NCI-H2227 treated with DMSO at 0.1 percent for 48 hours (cell line): ENCODE results near the gene MED29.

ENCODE experiments used
- DNase-seq: peaks from one replicate; lab custom pipeline; 2025; lab: John Stamatoyannopoulos, UW

Gene MED29

DNA sequence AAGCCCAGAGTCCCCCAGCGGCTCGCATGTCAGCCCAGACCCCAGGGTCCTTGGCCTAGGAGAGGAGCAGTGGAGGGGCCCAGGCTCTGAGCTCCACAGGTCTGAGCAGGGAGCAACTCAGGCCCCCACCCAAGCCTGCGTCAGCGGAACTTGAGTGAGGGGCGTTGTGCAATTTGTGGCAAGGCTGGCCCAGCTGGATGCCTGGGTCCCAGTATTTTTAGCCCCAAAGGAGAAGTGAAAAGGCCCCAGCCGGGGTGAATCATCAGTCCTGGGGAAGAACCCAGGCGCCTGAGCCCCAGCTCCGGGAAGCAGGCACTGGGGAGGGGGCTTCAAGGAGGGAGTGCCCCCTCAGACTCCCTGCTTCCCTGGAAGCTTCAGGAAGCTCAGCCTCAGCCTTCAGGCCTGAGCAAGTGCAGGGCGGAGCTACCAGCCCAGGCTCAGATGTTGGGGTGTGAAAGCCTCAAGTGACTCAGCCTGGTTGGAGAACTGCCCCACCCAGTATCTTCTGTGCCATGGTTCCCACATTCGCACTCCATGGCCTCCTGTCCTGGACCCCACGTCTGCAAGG is 7.2 kb downstream of the MED29 start:
- DNase-seq: no peak

DNA sequence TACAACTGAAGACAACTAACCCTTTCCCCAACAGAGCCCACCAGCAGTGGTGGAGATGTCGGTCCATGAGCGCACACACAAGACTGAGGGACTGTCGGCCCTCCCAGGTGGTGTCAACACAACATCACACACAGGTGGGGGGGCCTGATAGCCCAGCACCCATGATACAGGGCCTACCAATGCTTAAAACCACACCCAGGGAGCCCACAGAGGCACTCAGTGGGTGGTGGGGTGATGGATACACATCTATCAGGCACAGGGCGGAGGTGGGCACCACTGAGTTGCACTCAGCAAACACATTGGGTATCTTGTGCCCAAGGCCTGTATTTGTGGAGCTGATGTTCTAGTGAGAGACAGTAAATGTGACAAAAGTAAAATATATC is 8.5 kb downstream of the MED29 start:
- DNase-seq: no peak

DNA sequence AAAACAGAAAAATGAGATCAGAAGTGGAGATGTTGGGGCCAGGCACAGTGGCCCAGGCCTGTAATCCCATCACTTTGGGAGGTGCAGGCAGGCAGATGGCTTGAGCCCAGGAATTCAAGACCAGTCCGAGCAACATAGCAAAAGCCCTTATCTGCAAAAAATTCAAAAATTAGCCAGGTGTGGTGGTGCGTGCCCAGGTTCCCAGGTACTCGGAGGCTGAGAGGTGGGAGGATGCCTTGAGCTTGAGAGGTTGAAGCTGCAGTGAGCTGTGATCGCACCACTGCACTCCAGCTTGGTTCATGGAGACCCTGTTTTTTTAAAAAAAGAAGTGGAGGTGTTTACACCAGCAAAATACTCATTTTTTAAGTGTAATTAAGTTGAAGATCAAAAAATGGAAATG is 8.9 kb downstream of the MED29 start:
- DNase-seq: no peak

DNA sequence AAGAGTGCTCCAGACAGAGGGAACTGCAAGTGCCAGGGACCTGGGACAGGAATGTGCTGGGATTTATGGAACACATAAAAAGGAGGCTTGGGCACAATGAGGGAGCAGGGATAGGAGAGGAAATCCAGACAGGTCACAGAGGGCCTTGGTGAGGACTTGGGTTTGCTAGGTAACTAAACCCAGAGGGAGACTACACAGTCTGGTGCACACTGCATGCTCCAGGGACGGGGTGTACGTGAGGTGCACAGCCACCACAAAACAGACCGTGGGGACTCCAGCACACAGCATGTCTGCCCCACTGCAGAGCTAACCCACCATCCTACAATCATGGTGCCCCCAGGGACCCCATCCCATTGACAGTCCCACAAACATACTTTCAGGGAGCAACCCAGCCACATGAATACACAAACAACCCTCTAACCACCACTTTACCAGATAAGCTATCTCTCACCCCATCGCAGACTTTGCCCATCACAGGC is 9.9 kb downstream of the MED29 start:
- no peak for DNase-seq

DNA sequence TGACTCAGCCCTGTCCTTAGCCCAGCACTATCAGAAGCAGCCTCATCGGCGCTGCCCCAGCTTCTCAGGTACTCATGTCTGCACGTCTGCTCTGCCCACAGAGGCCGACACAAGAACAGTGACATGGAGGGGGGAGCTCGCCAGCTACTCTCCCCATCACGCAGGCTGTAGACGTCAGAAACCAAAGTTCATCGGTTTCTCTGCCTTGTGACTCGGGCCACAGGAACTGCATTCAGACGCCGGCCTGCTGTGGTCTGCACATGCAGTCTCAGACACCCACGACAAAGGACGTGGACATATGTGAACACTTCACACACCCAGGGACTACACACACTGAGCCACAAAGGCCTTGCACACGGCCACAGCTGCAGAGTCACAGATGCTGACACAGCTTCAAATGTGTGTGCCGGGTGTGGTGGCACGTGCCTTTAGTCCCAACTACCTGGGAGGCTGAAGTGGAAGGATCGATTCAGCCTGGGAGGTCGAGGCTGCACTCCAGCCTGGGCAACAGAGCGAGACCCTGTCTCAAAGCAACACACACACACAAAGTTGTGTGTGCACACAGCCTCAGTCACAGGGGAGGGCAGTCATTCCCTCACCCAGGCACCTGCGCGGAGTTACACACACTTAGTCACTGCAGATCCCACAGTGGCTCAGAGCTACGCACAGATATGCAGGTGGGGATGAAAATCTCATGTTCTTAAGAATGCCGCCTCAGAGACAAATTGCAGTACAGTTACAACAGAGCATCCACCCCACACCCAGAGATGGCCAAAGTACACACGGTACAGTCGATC is 10.6 kb downstream of the MED29 start:
- no peak for DNase-seq

DNA sequence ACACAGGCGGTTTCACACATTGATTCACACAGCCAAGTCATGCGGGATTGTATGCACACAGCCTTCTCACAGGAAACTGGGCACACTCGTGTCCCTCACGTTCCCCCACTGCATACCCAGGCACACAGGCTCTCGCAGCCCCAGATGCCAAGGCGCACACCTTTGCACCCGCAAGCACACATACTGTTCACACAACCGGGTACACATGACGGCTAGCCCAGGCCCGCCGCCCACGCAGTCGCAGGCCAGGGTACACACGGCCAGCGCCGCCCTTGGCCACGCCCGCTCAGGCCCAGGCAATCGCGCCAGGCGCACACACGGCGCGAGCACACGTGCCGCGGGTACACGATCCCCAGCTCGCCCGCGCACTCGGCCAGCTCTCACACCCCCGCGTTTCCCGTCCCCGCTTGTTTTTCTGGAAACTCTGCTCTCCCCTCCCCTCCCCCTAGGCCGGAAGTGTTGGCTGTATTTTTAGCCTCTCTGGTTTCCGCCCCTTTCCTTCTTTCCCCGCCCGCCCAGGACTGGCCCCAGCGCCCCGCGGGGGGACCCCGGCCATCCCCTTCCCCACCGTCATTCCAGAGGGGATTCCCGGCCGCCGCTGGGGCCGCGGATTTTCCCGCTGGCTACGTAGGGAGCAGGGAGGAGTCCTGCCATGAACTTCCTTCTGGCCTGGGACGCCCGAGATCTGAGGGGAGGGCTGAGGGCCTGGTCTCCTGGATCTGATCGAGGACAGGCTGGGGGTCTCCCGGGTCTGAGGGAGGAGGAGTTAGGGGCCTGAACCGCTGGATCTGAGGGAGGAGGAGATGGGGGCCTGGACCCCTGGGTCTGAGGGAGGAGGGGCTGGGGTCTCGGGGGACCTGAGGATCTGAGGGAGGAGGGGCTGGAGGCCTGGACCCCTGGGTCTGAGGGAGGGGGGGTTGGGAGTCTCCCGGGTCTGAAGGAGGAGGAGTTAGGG is 11.4 kb downstream of the MED29 start:
- peak; percentile 97 for DNase-seq

DNA sequence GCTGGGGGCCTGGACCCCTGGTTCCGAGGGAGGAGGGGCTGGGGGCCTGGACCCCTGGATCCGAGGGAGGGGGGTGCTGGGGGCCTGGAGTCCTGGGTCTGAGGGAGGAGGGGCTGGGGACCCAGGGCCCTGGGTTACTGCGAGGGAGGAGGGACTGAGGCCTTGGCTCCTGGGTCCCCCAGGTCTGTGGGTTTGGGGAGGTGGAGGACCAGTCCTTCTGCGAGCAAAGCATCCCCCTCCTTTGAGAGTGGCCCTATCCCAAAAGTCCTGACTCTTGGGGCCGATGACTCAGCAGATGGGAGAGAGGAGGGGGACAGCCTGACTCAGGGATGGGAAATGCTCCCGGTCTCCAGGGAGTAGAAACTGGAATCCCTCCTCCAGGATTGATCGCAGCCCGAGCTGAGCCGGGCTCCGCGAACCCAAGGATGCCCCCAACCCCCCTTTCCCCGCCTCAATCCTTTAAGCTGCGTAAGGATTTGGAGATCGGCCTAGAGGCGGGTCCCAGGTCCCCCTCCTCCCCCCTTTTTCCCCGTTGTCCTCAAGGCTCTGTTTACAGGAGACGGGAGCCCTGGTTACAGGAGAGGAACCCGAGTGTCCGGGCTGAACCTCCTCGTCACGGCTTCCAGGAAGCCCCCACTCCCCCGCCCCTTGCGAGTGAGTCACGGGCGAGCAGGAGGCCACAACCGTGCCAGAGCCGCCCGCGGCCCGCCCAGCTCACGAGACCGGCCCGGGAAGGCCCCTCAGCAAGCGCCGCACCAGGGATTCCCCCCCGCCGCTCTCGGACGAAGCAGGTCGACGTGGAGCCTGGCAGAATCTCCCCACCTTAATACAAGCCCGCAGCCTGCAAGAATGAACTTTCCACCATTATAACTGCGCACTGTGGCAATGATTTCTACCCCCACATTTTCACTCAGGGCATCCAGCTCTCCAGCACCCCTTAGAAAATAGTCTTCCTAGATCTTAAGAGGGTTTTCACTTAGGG is 12.4 kb downstream of the MED29 start:
- DNase-seq: peak; percentile 89

DNA sequence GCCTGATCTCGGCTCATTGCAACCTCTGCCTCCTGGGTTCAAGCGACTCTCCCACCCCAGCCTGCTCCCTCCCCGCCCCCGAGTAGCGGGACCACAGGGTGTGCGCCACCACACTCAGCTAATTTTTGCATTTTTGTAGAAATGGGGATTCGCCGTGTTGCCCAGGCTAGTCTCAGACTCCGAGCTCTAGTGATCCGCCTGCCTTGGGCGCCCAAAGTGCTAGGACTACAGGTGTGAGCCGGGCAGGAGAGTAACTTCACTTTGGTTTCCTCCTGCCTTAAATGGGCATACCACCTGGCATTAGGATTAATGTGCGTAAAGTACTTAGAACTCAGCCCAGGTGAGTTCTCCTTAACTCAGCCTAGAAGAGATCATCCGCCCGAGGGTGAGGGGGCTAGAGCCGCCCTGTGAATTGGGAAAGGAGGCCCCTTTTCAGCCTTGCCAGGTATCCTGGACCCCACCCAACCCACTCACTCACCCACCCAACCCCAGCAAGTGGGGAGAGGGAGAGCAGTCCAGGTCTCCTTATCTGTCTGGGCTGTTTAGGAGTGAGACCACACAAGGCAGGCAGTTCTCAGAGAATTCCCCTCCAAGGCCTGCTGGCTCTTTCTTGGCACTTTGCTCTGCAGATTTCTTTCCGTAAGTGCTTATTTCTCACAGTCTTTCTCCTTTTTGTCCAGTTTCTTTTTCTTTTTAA is 14.2 kb downstream of the MED29 start:
- DNase-seq: no peak

DNA sequence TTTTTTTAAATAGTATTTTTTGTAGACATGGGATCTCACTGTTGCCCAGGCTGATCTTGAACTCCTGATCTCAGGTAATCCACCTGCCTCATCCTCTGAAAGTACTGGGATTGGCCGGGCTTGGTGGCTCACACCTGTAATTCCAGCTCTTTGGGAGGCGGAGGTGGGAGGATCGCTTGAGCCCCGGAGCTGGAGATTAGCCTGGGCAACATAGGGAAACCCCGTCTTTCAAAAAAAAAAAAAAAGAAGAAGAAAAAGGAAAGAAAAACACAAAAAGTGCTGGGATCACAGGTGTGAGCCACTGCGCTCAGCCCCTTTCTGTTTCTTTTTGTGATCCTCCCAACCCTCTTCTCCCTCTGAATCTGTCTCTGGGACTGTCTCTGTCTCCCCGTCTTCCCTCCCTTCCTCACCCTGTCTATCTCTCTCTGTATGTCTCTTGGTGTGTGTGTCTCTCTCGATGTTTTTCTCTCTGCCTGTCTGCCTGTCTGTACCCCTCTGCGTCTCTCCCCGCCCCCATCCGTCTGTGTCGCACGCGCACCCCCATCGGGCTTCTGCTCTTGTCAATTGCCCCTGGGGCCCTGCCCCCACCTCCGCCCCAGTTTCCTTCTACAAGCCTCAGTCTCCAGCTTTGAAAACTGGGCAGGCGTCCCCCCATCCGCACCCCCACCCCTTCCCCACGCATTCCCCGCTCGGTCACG is 14.9 kb downstream of the MED29 start:
- peak; percentile 98 for DNase-seq

DNA sequence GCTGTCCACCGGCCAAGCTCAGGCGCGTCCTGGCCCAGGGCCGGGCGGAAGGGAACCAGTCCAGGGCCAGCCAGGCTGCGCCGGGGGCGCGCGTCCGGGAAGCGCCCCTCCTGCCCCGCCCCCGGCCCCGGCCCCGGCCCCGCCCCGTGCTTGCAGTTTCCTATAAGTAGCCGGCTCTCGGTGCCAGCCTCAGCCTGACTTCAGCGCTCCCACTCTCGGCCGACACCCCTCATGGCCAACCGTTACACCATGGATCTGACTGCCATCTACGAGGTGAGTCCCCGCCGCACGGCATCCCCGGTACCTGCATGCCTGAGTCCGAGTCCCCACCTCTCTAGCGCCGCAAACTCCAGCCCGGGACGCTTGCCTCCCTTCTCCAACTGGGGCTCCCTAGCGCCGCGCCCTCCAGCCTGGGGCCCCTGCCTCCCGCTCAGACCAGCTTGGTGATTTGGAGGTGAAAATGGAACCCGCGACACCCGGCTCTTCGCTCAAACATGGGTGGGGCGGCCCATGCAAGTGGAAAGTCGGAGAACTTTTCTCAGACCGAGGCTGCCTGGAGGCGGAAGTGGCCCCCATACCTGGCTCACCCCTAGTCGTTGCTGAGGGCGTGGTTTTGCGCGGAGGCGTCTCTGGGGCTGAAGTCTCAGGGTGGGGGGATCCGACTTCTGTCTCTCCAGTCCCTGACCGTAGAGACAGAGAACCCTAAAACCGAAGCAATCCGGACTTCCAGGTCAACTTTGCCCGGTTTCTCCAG is 15.7 kb downstream of the MED29 start, which contains the start of gene ZFP36:
TSS of gene ZFP36 (plus strand) at position 192 of the 754 bp plus-strand sequence. CDS start at position 250, 58 bp downstream.
- peak; percentile 98 for DNase-seq

DNA sequence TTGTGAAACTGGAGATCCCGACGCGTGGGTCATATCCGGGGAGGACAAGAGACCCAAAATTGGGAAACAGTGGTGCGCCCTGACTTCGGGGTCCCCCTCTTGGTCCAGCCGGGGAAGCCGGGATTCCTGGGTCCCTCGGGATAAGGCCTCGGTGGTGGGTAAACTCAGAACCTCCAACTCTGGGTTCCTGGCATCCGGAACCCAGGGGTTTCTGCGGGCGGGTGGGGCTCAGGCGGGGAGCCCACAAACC is 16.2 kb downstream of the MED29 start:
- DNase-seq: no peak

DNA sequence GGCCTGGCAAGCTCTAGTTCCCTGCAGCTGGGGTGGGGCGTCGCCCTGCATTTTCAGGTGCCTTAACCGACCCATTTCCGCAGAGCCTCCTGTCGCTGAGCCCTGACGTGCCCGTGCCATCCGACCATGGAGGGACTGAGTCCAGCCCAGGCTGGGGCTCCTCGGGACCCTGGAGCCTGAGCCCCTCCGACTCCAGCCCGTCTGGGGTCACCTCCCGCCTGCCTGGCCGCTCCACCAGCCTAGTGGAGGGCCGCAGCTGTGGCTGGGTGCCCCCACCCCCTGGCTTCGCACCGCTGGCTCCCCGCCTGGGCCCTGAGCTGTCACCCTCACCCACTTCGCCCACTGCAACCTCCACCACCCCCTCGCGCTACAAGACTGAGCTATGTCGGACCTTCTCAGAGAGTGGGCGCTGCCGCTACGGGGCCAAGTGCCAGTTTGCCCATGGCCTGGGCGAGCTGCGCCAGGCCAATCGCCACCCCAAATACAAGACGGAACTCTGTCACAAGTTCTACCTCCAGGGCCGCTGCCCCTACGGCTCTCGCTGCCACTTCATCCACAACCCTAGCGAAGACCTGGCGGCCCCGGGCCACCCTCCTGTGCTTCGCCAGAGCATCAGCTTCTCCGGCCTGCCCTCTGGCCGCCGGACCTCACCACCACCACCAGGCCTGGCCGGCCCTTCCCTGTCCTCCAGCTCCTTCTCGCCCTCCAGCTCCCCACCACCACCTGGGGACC is 16.6 kb downstream of the MED29 start:
- DNase-seq: no peak

DNA sequence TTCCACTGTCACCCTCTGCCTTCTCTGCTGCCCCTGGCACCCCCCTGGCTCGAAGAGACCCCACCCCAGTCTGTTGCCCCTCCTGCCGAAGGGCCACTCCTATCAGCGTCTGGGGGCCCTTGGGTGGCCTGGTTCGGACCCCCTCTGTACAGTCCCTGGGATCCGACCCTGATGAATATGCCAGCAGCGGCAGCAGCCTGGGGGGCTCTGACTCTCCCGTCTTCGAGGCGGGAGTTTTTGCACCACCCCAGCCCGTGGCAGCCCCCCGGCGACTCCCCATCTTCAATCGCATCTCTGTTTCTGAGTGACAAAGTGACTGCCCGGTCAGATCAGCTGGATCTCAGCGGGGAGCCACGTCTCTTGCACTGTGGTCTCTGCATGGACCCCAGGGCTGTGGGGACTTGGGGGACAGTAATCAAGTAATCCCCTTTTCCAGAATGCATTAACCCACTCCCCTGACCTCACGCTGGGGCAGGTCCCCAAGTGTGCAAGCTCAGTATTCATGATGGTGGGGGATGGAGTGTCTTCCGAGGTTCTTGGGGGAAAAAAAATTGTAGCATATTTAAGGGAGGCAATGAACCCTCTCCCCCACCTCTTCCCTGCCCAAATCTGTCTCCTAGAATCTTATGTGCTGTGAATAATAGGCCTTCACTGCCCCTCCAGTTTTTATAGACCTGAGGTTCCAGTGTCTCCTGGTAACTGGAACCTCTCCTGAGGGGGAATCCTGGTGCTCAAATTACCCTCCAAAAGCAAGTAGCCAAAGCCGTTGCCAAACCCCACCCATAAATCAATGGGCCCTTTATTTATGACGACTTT is 17.4 kb downstream of the MED29 start:
- DNase-seq: no peak

DNA sequence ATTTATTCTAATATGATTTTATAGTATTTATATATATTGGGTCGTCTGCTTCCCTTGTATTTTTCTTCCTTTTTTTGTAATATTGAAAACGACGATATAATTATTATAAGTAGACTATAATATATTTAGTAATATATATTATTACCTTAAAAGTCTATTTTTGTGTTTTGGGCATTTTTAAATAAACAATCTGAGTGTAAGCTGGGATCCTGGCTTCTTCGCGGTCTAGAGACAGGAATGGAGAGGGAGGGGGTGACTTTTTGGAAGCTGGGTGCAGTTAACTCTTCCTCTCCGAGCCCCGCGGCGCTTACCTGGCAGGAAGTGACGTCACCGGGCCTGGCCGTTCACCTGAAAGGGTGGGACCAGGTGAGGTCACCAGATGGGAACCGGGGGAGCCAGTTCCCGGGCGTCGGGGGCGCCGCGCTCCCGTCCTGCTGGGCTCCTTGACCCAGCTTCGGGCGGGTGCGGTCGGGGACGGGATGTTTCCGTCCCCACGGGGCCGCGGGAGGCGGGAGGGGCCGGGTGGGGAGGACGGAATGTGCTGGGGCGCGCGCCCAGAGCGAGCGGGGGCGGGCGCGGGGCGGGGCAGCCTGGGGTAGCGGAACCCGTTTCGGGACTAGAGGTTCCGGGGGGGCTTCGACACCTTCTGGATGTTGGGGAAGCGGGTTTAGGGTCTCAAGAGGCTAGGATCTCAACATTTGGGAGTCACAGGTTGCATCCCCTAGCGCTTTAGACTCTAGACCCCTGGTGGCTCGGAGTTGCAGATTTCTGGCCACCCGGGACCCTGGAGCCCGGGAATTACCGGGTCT is 18.2 kb downstream of the MED29 start:
- DNase-seq: peak; percentile 86

DNA sequence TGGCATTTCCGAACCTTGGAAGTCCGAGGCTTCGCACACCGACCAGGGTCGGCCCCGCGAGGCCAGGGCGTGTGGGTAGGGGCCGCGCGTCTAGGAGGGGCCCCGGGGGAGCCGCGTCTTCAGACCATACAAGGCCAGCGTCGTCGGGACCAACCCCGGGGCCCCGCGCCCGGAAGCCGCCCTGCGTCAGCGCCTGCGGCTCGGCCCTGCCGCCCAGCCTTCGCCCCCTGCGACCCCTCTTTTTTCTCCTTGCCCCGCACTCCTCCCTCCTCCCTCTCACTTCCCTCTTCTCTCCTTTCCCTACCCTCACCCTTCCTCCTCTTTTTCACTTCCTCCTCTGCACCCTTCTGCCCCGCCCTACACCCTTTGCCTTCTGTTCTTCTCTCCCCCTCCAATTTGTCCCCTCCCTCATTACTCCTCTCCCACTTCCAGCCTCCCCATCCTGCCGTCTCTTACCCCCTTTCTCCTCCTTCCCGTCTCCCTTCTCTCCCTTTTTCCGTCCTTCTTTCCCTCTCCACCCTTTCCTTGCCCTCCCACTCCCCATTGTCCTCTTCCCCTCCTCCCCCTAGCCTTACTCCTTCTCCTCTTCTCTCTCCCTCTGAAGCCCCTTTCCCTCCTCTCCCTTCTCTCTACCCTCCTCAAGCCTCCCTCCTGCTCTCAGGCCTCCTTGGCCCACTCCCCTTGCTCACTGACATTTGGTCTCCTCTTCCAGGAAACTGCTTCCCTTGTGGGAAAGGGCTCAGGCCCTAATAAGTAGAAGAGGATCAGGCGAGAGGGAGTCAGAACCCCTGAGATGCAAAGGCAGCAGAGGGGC is 19.0 kb downstream of the MED29 start:
- peak; percentile 43 for DNase-seq

DNA sequence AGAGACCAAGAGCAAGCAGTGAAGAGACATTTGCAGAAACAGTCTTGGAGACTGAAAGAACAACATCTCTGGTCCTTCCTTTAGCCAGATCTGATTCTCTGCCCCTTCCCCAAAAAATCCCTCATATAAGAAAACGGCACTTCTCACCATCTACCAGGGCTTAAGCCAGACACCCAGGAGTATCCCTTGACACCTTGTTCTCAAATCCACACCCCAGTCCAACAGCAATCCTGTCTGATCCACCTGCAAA is 19.6 kb downstream of the MED29 start:
- no peak for DNase-seq
